ENCODE results near the gene ZFP91. TPM values are rescaled to one million over a fixed set of nuclear protein-coding genes. Genes with fewer than 3 reads are reported as not detected.

ZFP91 gene
- total RNA-seq, 3 donors from 2014 or later = 45.6 to 64.2 (median 54.9) TPM

DNA sequence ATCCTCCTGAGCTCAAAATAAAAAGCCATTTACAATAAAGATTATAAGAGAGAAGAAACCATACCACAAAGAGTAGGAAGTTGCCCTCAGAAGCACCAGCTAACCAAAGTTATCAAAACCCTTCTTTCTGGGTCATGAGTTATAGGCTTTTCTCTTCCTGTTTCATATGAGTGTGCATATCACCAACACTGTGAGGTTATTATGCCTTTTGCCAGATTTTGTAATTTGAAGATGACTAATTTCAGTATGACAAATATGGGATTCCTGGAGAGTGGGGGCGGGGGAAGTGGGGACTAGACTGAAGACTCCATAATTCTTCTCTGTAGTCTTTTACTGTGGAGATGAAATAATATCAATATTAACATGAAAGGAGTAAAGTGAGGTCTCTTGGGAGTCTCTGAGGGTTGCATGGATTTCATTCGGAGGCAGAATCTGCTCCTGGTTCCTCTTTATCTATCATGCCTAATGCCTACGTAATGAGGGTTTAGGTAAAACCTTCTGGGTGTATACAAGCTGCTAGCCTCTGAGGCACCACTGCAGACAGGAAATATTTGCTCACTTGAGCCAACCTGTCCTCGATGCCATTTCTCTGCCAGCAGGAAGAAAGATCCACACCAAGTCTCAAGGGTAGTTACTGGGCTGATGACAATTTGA is 5.3 kb upstream of the ZFP91 start:
- DNase-seq (ENCODE audit: low spot score in 2 of 2) = no peak
- no peaks in the 10 kb centered on the region for H3K27me3 ChIP-seq
- no peaks in the 10 kb centered on the region for H3K36me3 ChIP-seq
- no peaks in the 10 kb centered on the region for H3K9me3 ChIP-seq
- intact Hi-C loops (cut with DNase I; ENCODE audit: low total_unique reads) = no loop called here
- H3K27ac ChIP-seq = peak overlapping the region; percentile 88 to 98
- peak overlapping the region in 2 of 3 donors; percentile 21 to 44 for H3K4me3 ChIP-seq
- peaks cover 0 to 22% of the 10 kb centered on the region in 2 donors for H3K4me1 ChIP-seq
- TF ChIP-seq POLR2AphosphoS5 (IDR thresholded peaks at IDR 0.05) (no peak), POLR2A (IDR thresholded peaks at IDR 0.05) (no peak)
- TF ChIP-seq, protein P1, sequence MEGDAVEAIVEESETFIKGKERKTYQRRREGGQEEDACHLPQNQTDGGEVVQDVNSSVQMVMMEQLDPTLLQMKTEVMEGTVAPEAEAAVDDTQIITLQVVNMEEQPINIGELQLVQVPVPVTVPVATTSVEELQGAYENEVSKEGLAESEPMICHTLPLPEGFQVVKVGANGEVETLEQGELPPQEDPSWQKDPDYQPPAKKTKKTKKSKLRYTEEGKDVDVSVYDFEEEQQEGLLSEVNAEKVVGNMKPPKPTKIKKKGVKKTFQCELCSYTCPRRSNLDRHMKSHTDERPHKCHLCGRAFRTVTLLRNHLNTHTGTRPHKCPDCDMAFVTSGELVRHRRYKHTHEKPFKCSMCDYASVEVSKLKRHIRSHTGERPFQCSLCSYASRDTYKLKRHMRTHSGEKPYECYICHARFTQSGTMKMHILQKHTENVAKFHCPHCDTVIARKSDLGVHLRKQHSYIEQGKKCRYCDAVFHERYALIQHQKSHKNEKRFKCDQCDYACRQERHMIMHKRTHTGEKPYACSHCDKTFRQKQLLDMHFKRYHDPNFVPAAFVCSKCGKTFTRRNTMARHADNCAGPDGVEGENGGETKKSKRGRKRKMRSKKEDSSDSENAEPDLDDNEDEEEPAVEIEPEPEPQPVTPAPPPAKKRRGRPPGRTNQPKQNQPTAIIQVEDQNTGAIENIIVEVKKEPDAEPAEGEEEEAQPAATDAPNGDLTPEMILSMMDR (IDR thresholded peaks at IDR 0.05) = no peak

DNA sequence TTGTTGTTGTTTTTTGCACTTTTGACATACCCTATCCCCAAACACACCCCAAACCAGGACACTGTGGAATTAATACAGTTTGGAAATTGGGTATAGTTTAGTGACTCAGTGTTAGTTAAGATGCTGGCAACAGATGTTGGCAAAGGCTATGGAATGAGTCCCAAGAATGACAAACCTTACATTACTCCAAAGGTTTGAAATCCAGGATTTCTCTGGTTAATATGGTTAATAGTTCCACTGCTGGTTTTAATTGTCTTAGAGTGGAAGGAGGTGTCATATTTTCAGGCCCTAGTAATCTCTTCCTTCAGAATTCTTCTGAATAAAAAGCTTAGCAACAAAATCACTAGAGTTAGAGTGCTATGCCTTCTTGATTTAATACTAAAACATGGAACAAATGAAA is 4.0 kb upstream of the ZFP91 start:
- intact Hi-C loops (cut with DNase I; ENCODE audit: low total_unique reads) = loop anchor here (5.0 kb wide), 1 partner anchor 997 kb away; no protein-coding TSS in a partner anchor
- DNase-seq (ENCODE audit: low spot score in 2 of 2) = no peak
- H3K9me3 ChIP-seq = no peaks in the 10 kb centered on the region
- peak overlapping the region; percentile 88 to 98 for H3K27ac ChIP-seq
- TF ChIP-seq POLR2AphosphoS5 (IDR thresholded peaks at IDR 0.05) (no peak), POLR2A (IDR thresholded peaks at IDR 0.05) (no peak)
- TF ChIP-seq, protein P1 (IDR thresholded peaks at IDR 0.05) = no peak
- H3K27me3 ChIP-seq = no peaks in the 10 kb centered on the region
- peak overlapping the region in 2 of 3 donors; percentile 17 to 33 for H3K4me3 ChIP-seq
- H3K4me1 ChIP-seq = peaks cover 0 to 22% of the 10 kb centered on the region in 2 donors
- H3K36me3 ChIP-seq = no peaks in the 10 kb centered on the region

DNA sequence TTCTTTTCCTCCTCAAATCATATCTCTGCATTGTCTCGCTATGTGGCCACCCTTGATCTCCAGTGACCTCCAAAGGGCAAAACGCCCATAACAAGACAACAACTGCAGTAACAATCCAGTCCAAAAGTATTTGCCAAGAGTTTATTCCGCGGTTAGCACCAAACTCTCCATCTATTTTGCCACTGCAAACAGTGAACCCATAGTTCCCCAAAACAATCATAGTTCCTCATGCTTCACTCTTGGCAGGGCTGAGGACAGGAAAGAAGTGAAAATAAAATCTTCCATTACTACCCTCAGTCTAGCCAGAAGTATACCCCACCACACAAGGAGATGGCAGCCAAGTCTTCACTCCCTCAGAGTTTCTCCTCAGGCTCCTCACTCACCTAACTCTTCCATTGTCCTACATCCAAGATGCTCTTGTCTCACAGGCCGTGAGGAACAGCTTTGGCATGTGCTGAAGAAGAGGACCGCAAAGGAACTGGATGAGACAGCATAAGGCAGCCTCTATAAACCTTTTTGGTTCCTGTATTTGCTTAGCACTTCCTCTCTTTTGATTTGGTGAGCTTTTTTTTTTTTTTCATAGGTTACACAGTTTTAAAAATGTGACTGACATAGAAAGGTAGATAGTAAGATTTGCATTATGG is 3.4 kb upstream of the ZFP91 start, which contains the start of gene LPXN:
LPXN (minus strand) TSS at position 480 of the 644 bp plus-strand sequence; CDS start at position 396, 84 bp downstream.
- intact Hi-C loops (cut with DNase I; ENCODE audit: low total_unique reads) = loop anchor here (5.0 kb wide), 1 partner anchor 997 kb away; no protein-coding TSS in a partner anchor
- Histone ChIP-seq H3K27ac (peak within 1 kb of the TSS; percentile 88 to 98), H3K9me3 (no peaks in the 10 kb centered on the region), H3K36me3 (no peaks in the 10 kb centered on the region), H3K27me3 (no peaks in the 10 kb centered on the region), H3K4me1 (peaks cover 0 to 26% of the 10 kb centered on the region in 2 donors), H3K4me3 (peak within 1 kb of the TSS in 2 of 3 donors; percentile 17 to 33)
- peak in 1 of 2 donors; percentile 37 for DNase-seq (ENCODE audit: low spot score in 2 of 2)
- peak in 1 of 3 donors; percentile 42 for TF ChIP-seq POLR2AphosphoS5 (IDR thresholded peaks at IDR 0.05)
- TF ChIP-seq, protein P1 (IDR thresholded peaks at IDR 0.05) = no peak

DNA sequence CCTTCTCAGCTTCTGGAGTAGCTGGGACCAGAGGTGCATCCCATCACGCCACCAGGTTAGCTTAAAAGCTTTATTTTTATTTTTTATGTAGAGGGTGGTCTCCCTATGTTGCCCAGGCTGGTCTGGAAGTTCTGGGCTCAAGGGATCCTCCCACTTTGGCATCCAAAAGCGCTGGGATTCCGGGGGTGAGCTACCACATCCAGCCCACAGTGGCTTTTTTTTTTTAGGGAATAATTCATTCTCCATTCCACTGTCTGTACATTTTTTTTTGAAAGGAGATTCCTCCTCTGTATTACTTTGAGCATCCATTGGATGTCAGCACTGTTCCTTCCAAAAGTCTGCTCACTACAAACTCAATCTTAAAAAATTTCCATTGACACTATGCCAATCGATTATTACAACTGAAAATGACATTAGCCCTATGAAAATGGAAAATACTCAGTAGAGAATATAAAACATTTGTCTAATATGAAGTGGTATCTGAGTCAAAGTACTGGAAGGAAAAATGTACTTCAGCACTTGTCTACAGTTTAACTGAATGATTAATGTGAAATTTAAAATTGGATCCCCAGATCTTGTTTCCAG is 1.9 kb upstream of the ZFP91 start:
- Histone ChIP-seq H3K9me3 (no peaks in the 10 kb centered on the region), H3K4me3 (peak overlapping the region; percentile 73 to 90 (median 90)), H3K36me3 (no peaks in the 10 kb centered on the region), H3K4me1 (peaks cover 0 to 26% of the 10 kb centered on the region in 2 donors), H3K27me3 (no peaks in the 10 kb centered on the region), H3K27ac (peak overlapping the region; percentile 98 to 100)
- intact Hi-C loops (cut with DNase I; ENCODE audit: low total_unique reads) = loop anchor here (5.0 kb wide), 1 partner anchor 995 kb away; no protein-coding TSS in a partner anchor
- no peak for DNase-seq (ENCODE audit: low spot score in 2 of 2)
- TF ChIP-seq POLR2AphosphoS5 (IDR thresholded peaks at IDR 0.05) (no peak), POLR2A (IDR thresholded peaks at IDR 0.05) (no peak)
- TF ChIP-seq, protein P1 (IDR thresholded peaks at IDR 0.05) = no peak

All from breast epithelium (tissue), 4 donors.